Neural progenitor cell (in vitro differentiated cells): Measurements from ENCODE around the gene ZNF451. TPM values are rescaled to one million over a fixed set of nuclear protein-coding genes. Genes with fewer than 3 reads are reported as not detected.

Experiments used
- DNase-seq: peaks from one replicate; pipeline ENCODE4 v3.0.0-alpha.2; 2016; ENCODE audit warnings: low spot score
- H2AFZ ChIP-seq: fragments of 200-600 bp; sonication (generic); replicated peaks from 2 replicates; pipeline ENCODE4 v1.6.1; 2016; ENCODE audit warnings: antibody characterized with exemption
- H3F3A ChIP-seq: fragments of 200-600 bp; sonication (generic); 2 replicates; pipeline ENCODE4 v1.6.1; 2016; ENCODE audit warnings: antibody characterized with exemption, low read depth
- H3K27ac ChIP-seq: fragments of 200-600 bp; sonication (generic); 2 replicates; pipeline ENCODE4 v1.5.1; 2016; ENCODE audit warnings: mild to moderate bottlenecking
- H3K27me3 ChIP-seq: fragments of 200-600 bp; sonication (generic); 2 replicates; pipeline ENCODE4 v1.6.1; 2016; ENCODE audit warnings: mild to moderate bottlenecking, moderate library complexity
- H3K36me3 ChIP-seq: fragments of 200-600 bp; sonication (generic); 2 replicates; pipeline ENCODE4 v1.5.1; 2016
- H3K4me1 ChIP-seq: fragments of 200-600 bp; sonication (generic); 2 replicates; pipeline ENCODE4 v1.6.1; 2016; ENCODE audit warnings: mixed run types
- H3K4me2 ChIP-seq: fragments of 200-600 bp; sonication (generic); 2 replicates; pipeline ENCODE4 v1.6.1; 2016
- H3K4me3 ChIP-seq: fragments of 200-600 bp; sonication (generic); 2 replicates; pipeline ENCODE4 v1.5.1; 2016
- H3K79me2 ChIP-seq: fragments of 200-600 bp; sonication (generic); 2 replicates; pipeline ENCODE4 v1.6.1; 2016; ENCODE audit warnings: low read depth
- H3K9ac ChIP-seq: fragments of 200-600 bp; sonication (generic); 2 replicates; pipeline ENCODE4 v1.6.1; 2016
- H3K9me3 ChIP-seq: fragments of 200-600 bp; sonication (generic); 2 replicates; pipeline ENCODE4 v1.5.1; 2016; ENCODE audit warnings: low read depth
- H4K20me1 ChIP-seq: fragments of 200-600 bp; sonication (generic); 2 replicates; pipeline ENCODE4 v1.6.1; 2016; ENCODE audit warnings: low read depth
- H3K27ac Mint-ChIP-seq: 3 replicates; pipeline ENCODE4 v1.8.0; 2021; ENCODE audit warnings: mixed read lengths
- H3K27me3 Mint-ChIP-seq: 2 replicates; pipeline ENCODE4 v1.8.0; 2022; ENCODE audit warnings: low read depth, mild to moderate bottlenecking, inconsistent platforms, moderate library complexity, mixed read lengths; ENCODE audit not compliant: insufficient read depth
- H3K36me3 Mint-ChIP-seq: 3 replicates; pipeline ENCODE4 v1.8.0; 2021; ENCODE audit warnings: mixed read lengths
- H3K4me1 Mint-ChIP-seq: 3 replicates; pipeline ENCODE4 v1.8.0; 2021; ENCODE audit warnings: mixed read lengths
- H3K4me3 Mint-ChIP-seq: 3 replicates; pipeline ENCODE4 v1.8.0; 2021; ENCODE audit warnings: mild to moderate bottlenecking, moderate library complexity, mixed read lengths
- H3K9me3 Mint-ChIP-seq: 3 replicates; pipeline ENCODE4 v1.8.0; 2020; ENCODE audit warnings: mixed read lengths
- CTCF ChIP-seq: fragments of 200-600 bp; sonication (generic); IDR thresholded peaks from 2 replicates; pipeline ENCODE4 v1.5.1; 2017; ENCODE audit warnings: antibody characterized with exemption, mild to moderate bottlenecking
- EZH2 ChIP-seq: fragments of 200-600 bp; sonication (generic); IDR thresholded peaks from 2 replicates; pipeline ENCODE4 v1.6.1; 2017; ENCODE audit warnings: antibody characterized with exemption, mild to moderate bottlenecking, moderate library complexity
- EZH2phosphoT487 ChIP-seq: fragments of 200-600 bp; sonication (generic); IDR thresholded peaks from 2 replicates; pipeline ENCODE4 v1.6.1; 2017; ENCODE audit warnings: antibody characterized with exemption
- total RNA-seq: library from RNA; depleted of rRNA; stranded (reverse); fragments of >200 nt; gene quantifications from 2 replicates; pipeline ENCODE4 v1.2.3, GENCODE V29; 2015; ENCODE audit warnings: low replicate concordance

ZNF451 gene
- total RNA-seq, 1 donor from 2014 or later, result 126 TPM

- Mint-ChIP-seq H3K4me1 (peaks cover 21% of the 10 kb centered on the region), H3K36me3 (peaks cover 24% of the 10 kb centered on the region), H3K4me3 (no peak overlapping the region), H3K27ac (no peak overlapping the region), H3K9me3 (no peaks in the 10 kb centered on the region), H3K27me3 (peaks cover 2% of the 10 kb centered on the region)
- peaks cover 83% of the 10 kb centered on the region for H4K20me1 ChIP-seq
- no peaks in the 10 kb centered on the region for H3K9me3 ChIP-seq
- TF ChIP-seq EZH2 (no peak), EZH2phosphoT487 (no peak), CTCF (no peak)
- no peak overlapping the region for H2AFZ ChIP-seq
- peaks cover 18% of the 10 kb centered on the region for H3K4me1 ChIP-seq
- no peaks in the 10 kb centered on the region for H3K27me3 ChIP-seq
- H3K79me2 ChIP-seq, result peaks cover 84% of the 10 kb centered on the region
- no peak overlapping the region for H3K27ac ChIP-seq
- H3K4me2 ChIP-seq, result no peak overlapping the region
- peaks cover under 1% of the 10 kb centered on the region for H3F3A ChIP-seq
- H3K36me3 ChIP-seq, result peaks cover 22% of the 10 kb centered on the region
- H3K9ac ChIP-seq, result no peak overlapping the region
- no peak overlapping the region for H3K4me3 ChIP-seq
- DNase-seq, result no peak
Measured at GRCh38 chr6:57094689-57095088, 4.7 kb downstream of the ZNF451 start.

- H3F3A ChIP-seq, result no peaks in the 10 kb centered on the region
- no peak overlapping the region for H2AFZ ChIP-seq
- H4K20me1 ChIP-seq, result peaks cover 94% of the 10 kb centered on the region
- no peaks in the 10 kb centered on the region for H3K27me3 ChIP-seq
- no peaks in the 10 kb centered on the region for H3K9me3 Mint-ChIP-seq
- H3K27ac ChIP-seq, result no peak overlapping the region
- H3K4me3 ChIP-seq, result no peak overlapping the region
- DNase-seq, result no peak
- peaks cover 6% of the 10 kb centered on the region for H3K4me1 ChIP-seq
- peaks cover 37% of the 10 kb centered on the region for H3K36me3 ChIP-seq
- H3K27me3 Mint-ChIP-seq, result peaks cover 3% of the 10 kb centered on the region
- no peak overlapping the region for H3K4me2 ChIP-seq
- H3K9ac ChIP-seq, result no peak overlapping the region
- peaks cover 100% of the 10 kb centered on the region for H3K79me2 ChIP-seq
- no peaks in the 10 kb centered on the region for H3K9me3 ChIP-seq
- peaks cover 44% of the 10 kb centered on the region for H3K36me3 Mint-ChIP-seq
- TF ChIP-seq EZH2phosphoT487, result no peak
- no peak for TF ChIP-seq EZH2
- TF ChIP-seq CTCF, result no peak
- no peak overlapping the region for H3K27ac Mint-ChIP-seq
- H3K4me3 Mint-ChIP-seq, result no peak overlapping the region
- H3K4me1 Mint-ChIP-seq, result peaks cover 6% of the 10 kb centered on the region
Measured at GRCh38 chr6:57097596-57097995, 7.6 kb downstream of the ZNF451 start.

GRCh38 chr6:57102976-57103375 lies 13.0 kb downstream of the ZNF451 start:
- Histone ChIP-seq H3K27ac (no peak overlapping the region), H3K36me3 (peaks cover 43% of the 10 kb centered on the region), H3K9me3 (no peaks in the 10 kb centered on the region), H3F3A (no peaks in the 10 kb centered on the region), H3K4me3 (no peak overlapping the region), H3K9ac (no peak overlapping the region), H4K20me1 (peaks cover 77% of the 10 kb centered on the region), H3K4me1 (no peaks in the 10 kb centered on the region), H2AFZ (no peak overlapping the region), H3K27me3 (no peaks in the 10 kb centered on the region), H3K4me2 (no peak overlapping the region), H3K79me2 (peaks cover 99% of the 10 kb centered on the region)
- H3K27me3 Mint-ChIP-seq, result peaks cover 3% of the 10 kb centered on the region
- H3K4me3 Mint-ChIP-seq, result no peak overlapping the region
- no peak for TF ChIP-seq CTCF
- TF ChIP-seq EZH2, result no peak
- no peak for TF ChIP-seq EZH2phosphoT487
- H3K36me3 Mint-ChIP-seq, result peaks cover 72% of the 10 kb centered on the region
- H3K9me3 Mint-ChIP-seq, result no peaks in the 10 kb centered on the region
- H3K27ac Mint-ChIP-seq, result no peak overlapping the region
- no peaks in the 10 kb centered on the region for H3K4me1 Mint-ChIP-seq
- no peak for DNase-seq
